Rectal smooth muscle tissue (tissue), 1 donor: ENCODE measurements around the gene GDPD4.

Experiments
- H3K27ac ChIP-seq: one replicate; pipeline ENCODE4 v1.7.0; 2013; ENCODE audit warnings: low read depth, low read length, inconsistent platforms
- H3K27me3 ChIP-seq: one replicate; pipeline ENCODE4 v1.7.0; 2013; ENCODE audit warnings: low read length; ENCODE audit not compliant: control insufficient read depth, insufficient read depth
- H3K36me3 ChIP-seq: one replicate; pipeline ENCODE4 v1.7.0; 2013; ENCODE audit warnings: low read length; ENCODE audit not compliant: control insufficient read depth, insufficient read depth
- H3K4me1 ChIP-seq: one replicate; pipeline ENCODE4 v1.7.0; 2013; ENCODE audit warnings: low read length; ENCODE audit not compliant: control insufficient read depth, insufficient read depth
- H3K4me3 ChIP-seq: one replicate; pipeline ENCODE4 v1.7.0; 2013; ENCODE audit warnings: low read length
- H3K9ac ChIP-seq: one replicate; pipeline ENCODE4 v1.7.0; 2013; ENCODE audit warnings: low read length

Gene GDPD4

DNA sequence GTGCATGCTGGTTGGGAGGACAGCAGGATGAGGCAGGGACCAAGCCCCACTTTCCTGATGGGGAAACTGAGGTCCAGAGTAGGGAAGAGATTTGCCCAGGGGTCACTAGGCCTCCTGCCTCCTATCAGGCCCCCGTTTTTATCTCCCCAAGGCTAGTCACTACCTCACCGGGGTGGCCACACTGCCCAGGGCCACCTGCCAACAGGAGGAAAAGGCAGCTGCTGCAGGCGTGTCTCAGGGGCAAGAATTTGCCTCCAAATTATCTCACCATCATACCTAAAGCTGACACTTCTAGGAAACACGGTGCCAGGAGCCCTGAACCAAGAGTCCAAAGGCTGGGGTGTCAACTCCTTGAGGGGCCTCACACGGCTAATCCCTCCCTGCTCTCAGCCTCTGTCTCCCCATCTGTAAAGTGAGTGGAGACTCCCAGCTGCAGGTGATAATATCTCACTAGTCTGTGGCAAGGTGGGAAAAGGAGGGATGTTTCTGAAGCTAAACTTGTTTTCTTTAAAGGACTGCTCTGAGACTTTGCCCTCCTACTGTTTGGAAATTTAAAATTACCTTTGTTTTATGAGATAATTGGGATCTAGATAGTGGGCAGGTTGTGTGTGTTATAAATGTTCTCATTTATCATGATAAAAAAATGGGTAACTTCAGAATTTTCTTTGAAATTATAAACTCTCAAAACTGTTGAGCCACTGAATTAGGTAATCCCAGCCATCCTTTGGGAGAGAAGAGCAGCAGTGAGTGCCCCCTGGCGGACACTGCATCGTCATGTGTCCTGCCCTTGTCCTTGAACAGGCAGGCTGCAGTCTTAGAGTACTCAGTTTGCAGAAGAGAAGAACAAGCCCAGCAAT lies 113.5 kb downstream of the GDPD4 start:
- Histone ChIP-seq H3K27me3 (no peaks in the 10 kb centered on the region), H3K4me3 (no peak overlapping the region), H3K36me3 (no peaks in the 10 kb centered on the region), H3K27ac (no peak overlapping the region), H3K9ac (no peak overlapping the region), H3K4me1 (no peaks in the 10 kb centered on the region)

DNA sequence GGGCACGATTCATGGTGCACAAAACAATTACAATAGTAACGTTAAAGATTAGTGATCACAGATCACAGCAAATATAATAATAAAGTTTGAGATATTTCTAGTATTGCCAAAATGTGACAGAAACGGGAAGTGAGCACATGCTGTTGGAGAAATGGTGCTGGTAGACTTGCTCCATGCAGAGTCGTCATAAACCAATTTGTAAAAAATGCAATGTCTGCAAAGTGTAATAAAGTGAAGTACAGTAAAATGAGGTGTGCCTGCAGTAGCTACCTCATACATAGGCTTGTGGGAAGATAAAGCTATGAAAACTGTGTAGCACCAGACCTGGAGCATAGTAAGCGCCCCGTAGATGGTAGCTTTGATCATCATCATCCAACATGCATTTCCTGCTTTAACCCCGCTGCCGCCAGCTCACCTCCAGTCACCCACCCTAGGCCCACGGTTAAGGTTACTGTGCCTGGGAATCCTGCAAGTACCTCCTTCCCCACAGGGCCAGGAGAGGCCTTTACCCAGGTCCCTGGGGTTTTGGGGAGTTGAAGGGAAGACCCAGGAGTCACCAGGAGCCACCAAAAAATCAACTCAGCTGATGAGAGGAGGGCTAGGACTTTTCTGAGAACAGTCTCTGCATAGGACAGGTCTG lies 114.3 kb downstream of the GDPD4 start:
- Histone ChIP-seq H3K27ac (no peak overlapping the region), H3K36me3 (no peaks in the 10 kb centered on the region), H3K27me3 (no peaks in the 10 kb centered on the region), H3K9ac (no peak overlapping the region), H3K4me3 (no peak overlapping the region), H3K4me1 (no peaks in the 10 kb centered on the region)

DNA sequence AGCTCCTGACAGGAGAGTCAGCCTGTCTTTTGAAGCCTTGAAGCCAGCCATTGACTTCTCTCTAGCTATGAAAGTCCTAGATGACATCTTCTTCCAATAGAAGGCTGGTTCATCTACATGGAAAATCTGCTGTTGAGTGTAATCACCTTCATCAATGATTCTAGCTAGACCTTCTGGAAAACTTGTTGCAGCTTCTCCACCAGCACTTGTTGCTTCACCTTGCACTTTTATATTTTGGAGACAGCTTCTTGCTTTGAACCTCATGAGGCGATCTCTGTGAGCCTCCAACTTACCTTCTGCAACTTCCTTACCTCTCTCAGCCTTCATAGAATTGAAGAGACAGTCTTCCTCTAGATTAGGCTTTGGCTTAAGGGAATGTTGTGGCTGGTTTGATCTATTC lies 115.2 kb downstream of the GDPD4 start:
- Histone ChIP-seq H3K27ac (no peak overlapping the region), H3K4me1 (no peaks in the 10 kb centered on the region), H3K36me3 (no peaks in the 10 kb centered on the region), H3K9ac (no peak overlapping the region), H3K4me3 (no peak overlapping the region), H3K27me3 (no peaks in the 10 kb centered on the region)

DNA sequence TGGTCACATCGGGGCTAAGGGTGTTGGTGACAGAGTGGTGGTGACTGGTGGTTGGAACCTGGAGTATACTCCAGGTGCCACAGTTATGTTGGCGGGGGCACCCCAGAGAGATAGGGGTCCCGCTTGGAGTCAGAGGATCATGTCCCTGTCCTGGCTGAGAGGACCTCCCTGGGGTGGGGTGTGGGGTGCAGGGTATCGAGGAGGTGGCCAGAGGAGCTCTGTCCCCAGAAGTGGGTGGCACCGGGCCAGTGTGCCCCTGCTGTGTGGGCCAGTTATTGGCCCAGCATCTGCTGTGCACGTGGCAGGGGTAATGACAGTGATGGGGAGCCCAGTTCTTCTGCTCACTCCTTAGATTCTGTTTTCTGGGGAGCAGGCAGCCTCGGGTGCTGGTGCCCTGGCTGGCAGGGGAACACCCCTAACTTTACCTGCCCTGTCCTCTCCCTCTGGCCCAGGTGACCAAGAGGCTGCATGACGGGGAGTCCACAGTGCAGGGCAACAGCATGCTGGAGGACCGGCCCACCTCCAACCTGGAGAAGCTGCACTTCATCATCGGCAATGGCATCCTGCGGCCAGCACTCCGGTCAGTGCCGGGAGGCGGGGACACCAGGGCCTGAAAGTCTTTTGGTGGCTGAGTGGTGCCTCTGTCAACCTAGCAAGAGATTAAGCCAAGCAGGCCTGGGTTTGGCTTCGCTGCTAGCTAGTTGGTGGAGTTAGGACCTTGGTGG lies 117.2 kb downstream of the GDPD4 start:
- H3K9ac ChIP-seq, result no peak overlapping the region
- no peaks in the 10 kb centered on the region for H3K4me1 ChIP-seq
- H3K4me3 ChIP-seq, result no peak overlapping the region
- H3K27me3 ChIP-seq, result no peaks in the 10 kb centered on the region
- H3K27ac ChIP-seq, result no peak overlapping the region
- H3K36me3 ChIP-seq, result no peaks in the 10 kb centered on the region

DNA sequence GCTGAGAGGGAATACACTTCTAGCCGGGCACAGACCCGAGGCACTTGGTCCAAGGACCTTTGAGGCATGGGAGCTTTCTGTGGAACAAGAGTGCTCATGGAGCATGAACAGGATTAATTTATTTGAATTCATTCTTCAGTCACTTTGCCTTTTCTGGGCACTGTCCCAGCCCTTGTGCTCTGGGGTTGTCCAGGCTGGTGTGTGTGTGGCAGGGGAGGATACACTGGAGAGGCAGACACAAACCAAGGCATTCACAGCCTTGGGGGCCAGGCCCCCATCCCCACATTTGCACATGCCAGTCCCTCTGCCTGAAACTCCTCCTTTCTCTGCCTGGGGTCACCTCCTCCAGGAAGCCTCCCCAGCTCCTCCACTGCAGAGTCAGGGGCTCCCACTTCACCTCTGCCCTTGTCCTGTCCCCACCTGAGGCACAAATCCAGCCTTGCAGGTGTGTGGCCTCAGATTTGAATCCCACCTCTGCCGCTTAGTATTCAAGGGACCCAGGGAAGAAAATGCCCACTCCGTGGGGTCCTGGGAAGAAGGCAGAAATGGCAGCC lies 118.0 kb downstream of the GDPD4 start:
- Histone ChIP-seq H3K36me3 (no peaks in the 10 kb centered on the region), H3K4me1 (no peaks in the 10 kb centered on the region), H3K9ac (no peak overlapping the region), H3K4me3 (no peak overlapping the region), H3K27ac (no peak overlapping the region), H3K27me3 (no peaks in the 10 kb centered on the region)

DNA sequence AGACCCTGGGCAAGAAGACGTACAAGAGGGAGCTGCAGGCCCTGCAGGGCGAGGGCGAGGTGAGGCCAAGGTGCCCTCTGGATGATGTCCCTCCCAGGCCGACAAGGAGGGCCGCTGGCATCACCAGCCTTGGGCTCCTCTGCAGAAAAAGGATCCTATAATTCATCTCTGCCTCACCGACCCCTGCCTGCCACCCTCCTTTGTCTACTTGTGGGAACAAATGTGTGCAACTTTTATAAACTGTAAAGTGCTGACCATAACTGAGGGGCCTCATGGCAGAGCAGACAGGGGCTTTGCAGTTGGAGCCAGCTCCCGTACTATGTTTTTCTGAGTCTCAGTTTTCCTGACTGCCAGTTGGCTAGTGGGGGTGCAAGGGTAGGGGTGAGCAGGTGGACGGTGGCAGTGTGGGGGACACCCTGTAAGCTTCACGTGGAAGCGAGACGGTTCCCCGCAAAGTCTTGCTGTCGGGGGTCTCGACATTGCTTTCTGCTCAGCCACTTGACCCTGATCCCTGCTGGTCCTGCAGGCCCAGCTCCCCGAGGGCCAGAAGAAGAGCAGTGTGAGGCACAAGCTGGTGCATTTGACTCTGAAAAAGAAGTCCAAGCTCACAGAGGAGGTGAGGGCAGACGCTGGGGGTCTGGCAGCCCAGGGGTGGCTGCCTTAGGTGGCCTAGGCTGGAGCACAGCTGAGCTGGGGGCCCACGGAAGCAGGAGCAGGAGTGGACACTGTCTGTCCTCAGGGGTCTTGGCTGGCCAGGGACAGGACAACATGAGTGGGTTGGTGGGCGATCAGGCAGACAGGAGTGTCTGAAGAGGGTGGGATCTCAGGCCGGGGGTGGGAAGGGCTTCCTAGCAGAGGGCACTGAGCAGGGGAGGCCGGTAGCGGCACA lies 118.7 kb downstream of the GDPD4 start:
- Histone ChIP-seq H3K4me3 (no peak overlapping the region), H3K27ac (no peak overlapping the region), H3K9ac (no peak overlapping the region), H3K4me1 (no peaks in the 10 kb centered on the region), H3K36me3 (no peaks in the 10 kb centered on the region), H3K27me3 (no peaks in the 10 kb centered on the region)

DNA sequence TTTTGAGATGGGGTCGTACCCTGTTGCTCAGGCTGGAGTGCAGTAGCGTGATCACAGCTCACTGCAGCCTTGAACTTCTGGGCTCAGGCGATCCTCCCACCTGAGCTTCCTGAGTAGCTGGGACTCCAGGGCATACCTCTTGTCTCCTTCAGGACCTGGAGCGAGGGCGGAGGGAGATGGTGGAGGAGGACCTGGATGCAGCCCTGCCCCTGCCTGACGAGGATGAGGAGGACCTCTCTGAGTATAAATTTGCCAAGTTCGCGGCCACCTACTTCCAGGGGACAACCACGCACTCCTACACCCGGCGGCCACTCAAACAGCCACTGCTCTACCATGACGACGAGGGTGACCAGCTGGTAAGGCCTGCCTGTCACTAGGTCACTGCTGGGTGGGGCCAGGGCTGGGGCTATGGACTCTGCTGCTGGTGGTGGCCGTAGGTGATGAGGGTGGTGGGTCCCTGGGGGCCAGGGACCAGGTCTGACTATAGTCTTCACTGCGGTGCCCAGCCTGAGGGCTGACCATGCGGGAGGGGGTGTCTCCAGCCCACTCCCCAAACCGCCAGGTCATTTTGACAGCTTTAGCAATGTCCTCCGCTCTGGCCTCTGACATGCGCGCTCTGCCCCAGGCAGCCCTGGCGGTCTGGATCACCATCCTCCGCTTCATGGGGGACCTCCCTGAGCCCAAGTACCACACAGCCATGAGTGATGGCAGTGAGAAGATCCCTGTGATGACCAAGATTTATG lies 119.5 kb downstream of the GDPD4 start:
- no peak overlapping the region for H3K4me3 ChIP-seq

DNA sequence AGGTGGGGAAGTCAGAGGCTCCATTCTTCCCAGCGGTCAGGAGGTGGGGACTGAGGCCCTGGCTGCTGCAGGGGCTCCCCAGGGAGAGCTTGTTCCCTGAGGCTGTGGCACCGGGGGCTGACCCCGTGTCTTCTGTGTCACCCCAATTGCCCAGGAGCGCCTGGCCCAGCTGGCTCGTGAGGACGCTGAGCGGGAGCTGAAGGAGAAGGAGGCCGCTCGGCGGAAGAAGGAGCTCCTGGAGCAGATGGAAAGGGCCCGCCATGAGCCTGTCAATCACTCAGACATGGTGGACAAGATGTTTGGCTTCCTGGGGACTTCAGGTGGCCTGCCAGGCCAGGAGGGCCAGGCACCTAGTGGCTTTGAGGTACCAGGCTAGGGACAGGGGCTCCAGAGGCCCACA lies 120.3 kb downstream of the GDPD4 start:
- Histone ChIP-seq H3K9ac (no peak overlapping the region), H3K27me3 (no peaks in the 10 kb centered on the region), H3K4me3 (no peak overlapping the region), H3K4me1 (no peaks in the 10 kb centered on the region), H3K27ac (no peak overlapping the region), H3K36me3 (no peaks in the 10 kb centered on the region)

More for the DNA sequence above, 119.5 kb downstream of the GDPD4 start:
- Histone ChIP-seq H3K9ac (no peak overlapping the region), H3K27me3 (no peaks in the 10 kb centered on the region), H3K27ac (no peak overlapping the region), H3K4me1 (no peaks in the 10 kb centered on the region), H3K36me3 (no peaks in the 10 kb centered on the region)

DNA sequence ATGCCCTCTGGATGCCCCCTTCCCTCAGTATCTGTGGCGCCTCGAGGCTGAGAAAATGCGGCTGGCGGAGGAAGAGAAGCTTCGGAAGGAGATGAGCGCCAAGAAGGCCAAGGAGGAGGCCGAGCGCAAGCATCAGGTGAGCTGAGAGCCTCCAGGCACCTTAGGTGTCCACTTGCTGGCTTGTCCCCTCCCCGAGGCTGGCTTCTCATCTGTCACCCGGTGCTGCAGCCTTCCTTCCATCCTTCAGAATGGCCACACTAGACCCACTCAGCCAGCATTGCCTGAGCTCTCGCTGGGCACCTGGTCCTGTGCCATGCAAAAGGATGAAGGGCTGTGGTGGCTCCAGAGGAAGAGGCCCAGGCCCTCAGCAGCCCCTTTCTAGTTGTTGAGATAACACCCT lies 121.1 kb downstream of the GDPD4 start:
- H3K36me3 ChIP-seq, result no peaks in the 10 kb centered on the region
- no peak overlapping the region for H3K4me3 ChIP-seq
- no peak overlapping the region for H3K9ac ChIP-seq
- no peak overlapping the region for H3K27ac ChIP-seq
- no peaks in the 10 kb centered on the region for H3K27me3 ChIP-seq
- H3K4me1 ChIP-seq, result no peaks in the 10 kb centered on the region

DNA sequence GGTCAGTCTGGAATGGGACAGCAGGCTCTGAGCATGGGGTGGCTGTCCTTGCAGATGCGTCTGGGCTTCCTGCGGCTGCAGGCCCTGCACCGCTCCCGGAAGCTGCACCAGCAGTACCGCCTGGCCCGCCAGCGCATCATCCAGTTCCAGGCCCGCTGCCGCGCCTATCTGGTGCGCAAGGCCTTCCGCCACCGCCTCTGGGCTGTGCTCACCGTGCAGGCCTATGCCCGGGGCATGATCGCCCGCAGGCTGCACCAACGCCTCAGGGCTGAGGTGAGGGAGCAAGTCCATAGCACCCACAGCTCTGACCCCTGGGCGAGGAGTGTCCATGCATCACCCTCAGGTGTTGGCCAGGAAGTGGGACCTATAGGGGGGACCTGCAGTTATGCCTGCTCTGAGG lies 121.8 kb downstream of the GDPD4 start:
- Histone ChIP-seq H3K4me1 (no peaks in the 10 kb centered on the region), H3K4me3 (no peak overlapping the region), H3K27me3 (no peaks in the 10 kb centered on the region), H3K27ac (no peak overlapping the region), H3K9ac (no peak overlapping the region), H3K36me3 (no peaks in the 10 kb centered on the region)

DNA sequence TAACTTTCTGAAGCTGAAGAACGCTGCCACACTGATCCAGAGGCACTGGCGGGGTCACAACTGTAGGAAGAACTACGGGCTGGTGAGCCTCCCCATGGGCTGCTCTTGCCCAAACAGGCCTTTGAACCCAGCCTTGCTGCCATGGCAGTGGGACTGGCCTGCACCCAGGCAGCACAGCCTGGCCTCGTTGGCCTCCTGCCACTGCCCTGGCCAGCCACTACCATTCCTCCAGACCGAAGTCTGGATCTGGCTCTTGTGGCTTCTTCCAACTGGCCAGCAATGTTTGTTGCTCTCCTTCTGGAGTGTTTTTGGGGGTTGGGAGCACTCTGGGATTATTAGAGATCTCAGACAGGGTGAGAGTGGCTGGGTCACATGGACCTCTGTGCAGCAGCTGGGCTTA lies 122.4 kb downstream of the GDPD4 start:
- no peaks in the 10 kb centered on the region for H3K27me3 ChIP-seq
- no peak overlapping the region for H3K27ac ChIP-seq
- H3K4me1 ChIP-seq, result no peaks in the 10 kb centered on the region
- H3K36me3 ChIP-seq, result no peaks in the 10 kb centered on the region
- no peak overlapping the region for H3K4me3 ChIP-seq
- H3K9ac ChIP-seq, result no peak overlapping the region
